Keratinocyte (primary cell): Measurements from ENCODE around the gene TARDBP. TPM values are rescaled to one million over a fixed set of nuclear protein-coding genes. Genes with fewer than 3 reads are reported as not detected.
"Not testable (repeated sequence)": the region's sequence is repeated elsewhere in the genome, so short reads cannot be mapped to it uniquely, and the experiment has no call there.

Source experiments
- DNase-seq: peaks from one replicate; pipeline ENCODE4 v3.0.0-alpha.2; 2011; ENCODE audit warnings: low read depth, missing footprints, low spot score
- FAIRE-seq: peaks from 2 replicates; lab custom pipeline; 2011; peaks lifted over from hg19 to GRCh38; lab: Jason Lieb, UNC
- H2AFZ ChIP-seq: 2 replicates; pipeline ENCODE4 v1.6.0; 2012; ENCODE audit warnings: low read length, control low read depth, inconsistent platforms; ENCODE audit not compliant: control insufficient read depth
- H3K27ac ChIP-seq: 2 replicates; pipeline ENCODE4 v1.5.1; 2011; ENCODE audit warnings: low read length; ENCODE audit not compliant: control insufficient read depth, insufficient read depth
- H3K27me3 ChIP-seq: 3 replicates; pipeline ENCODE4 v1.6.0; 2011; ENCODE audit warnings: low read length; ENCODE audit not compliant: control insufficient read depth, insufficient read depth; ENCODE audit errors: extremely low read depth
- H3K36me3 ChIP-seq, 2 experiments: 2 replicates in 1 of 2; 3 replicates in 1 of 2; pipeline ENCODE4 v1.5.1; 2011; ENCODE audit warnings: low read length in 2 of 2, mild to moderate bottlenecking in 1 of 2; ENCODE audit not compliant: control insufficient read depth in 2 of 2, insufficient read depth in 2 of 2; ENCODE audit errors: extremely low read depth in 1 of 2
- H3K4me1 ChIP-seq: 3 replicates; pipeline ENCODE4 v1.5.1; 2011; ENCODE audit warnings: low read length; ENCODE audit not compliant: control insufficient read depth, insufficient read depth; ENCODE audit errors: extremely low read depth
- H3K4me2 ChIP-seq: 3 replicates; pipeline ENCODE4 v1.6.0; 2011; ENCODE audit warnings: low read depth, low read length; ENCODE audit not compliant: control insufficient read depth, insufficient read depth; ENCODE audit errors: extremely low read depth
- H3K4me3 ChIP-seq, 3 experiments: fragments of 200-600 bp in 1 of 3; sonication (generic) in 1 of 3; 2 replicates in 2 of 3; 3 replicates in 1 of 3; pipeline ENCODE4 v1.5.1; 2011 to 2016; ENCODE audit warnings: low read length in 3 of 3, mild to moderate bottlenecking in 3 of 3, control low read depth in 2 of 3, inconsistent platforms in 1 of 3, low read depth in 1 of 3, mixed read lengths in 1 of 3, mixed run types in 1 of 3, moderate library complexity in 1 of 3; ENCODE audit not compliant: control insufficient read depth in 2 of 3, insufficient read depth in 2 of 3; ENCODE audit errors: extremely low read depth in 1 of 3
- H3K79me2 ChIP-seq: 2 replicates; pipeline ENCODE4 v1.6.0; 2012; ENCODE audit warnings: low read length; ENCODE audit not compliant: control insufficient read depth, insufficient read depth
- H3K9ac ChIP-seq: 3 replicates; pipeline ENCODE4 v1.6.0; 2011; ENCODE audit warnings: low read length; ENCODE audit not compliant: control insufficient read depth, insufficient read depth; ENCODE audit errors: extremely low read depth
- H3K9me1 ChIP-seq: 3 replicates; pipeline ENCODE4 v1.6.0; 2011; ENCODE audit warnings: low read length; ENCODE audit not compliant: control insufficient read depth, insufficient read depth; ENCODE audit errors: extremely low read depth
- H3K9me3 ChIP-seq: 2 replicates; pipeline ENCODE4 v1.5.1; 2012; ENCODE audit warnings: low read depth, low read length; ENCODE audit not compliant: control insufficient read depth
- H4K20me1 ChIP-seq: 3 replicates; pipeline ENCODE4 v1.6.0; 2011; ENCODE audit warnings: low read length; ENCODE audit not compliant: control insufficient read depth, insufficient read depth; ENCODE audit errors: extremely low read depth
- EZH2 ChIP-seq: IDR thresholded peaks from one replicate; pipeline ENCODE4 v1.6.1; 2012; ENCODE audit warnings: inconsistent platforms, mild to moderate bottlenecking, low read length, moderate library complexity
- dilution Hi-C: fragments of 300-500 bp; cut with MboI; formaldehyde crosslinking; loops from one replicate; pipeline ENCODE4 v1.7.0; 2020; ENCODE audit warnings: low sequenced_read_pairs; ENCODE audit not compliant: extremely low pct_ligation_motif_present
- polyA plus RNA-seq, 5 experiments: library from polyadenylated mRNA; depleted of rRNA in 3 of 5; stranded (reverse) in 3 of 5; stranded (forward) in 1 of 5; unstranded in 1 of 5; fragments of >200 nt; gene quantifications; 1 replicate in 1 of 5; 2 replicates in 3 of 5; 3 replicates in 1 of 5; pipeline versions ENCODE4 v1.2.1 to v1.2.3, GENCODE V29; 2011 to 2012; ENCODE audit warnings: missing spikeins in 2 of 5, low read depth in 1 of 5, low replicate concordance in 1 of 5
- TF ChIP-seq, protein P1 (sequence below), 3 experiments: IDR thresholded peaks in 1 of 3; conservative IDR thresholded peaks in 1 of 3; optimal IDR thresholded peaks in 1 of 3; 2 replicates in 2 of 3; 3 replicates in 1 of 3; pipeline versions ENCODE3 to v1.5.1; 2011; ENCODE audit warnings: low read length in 3 of 3, mild to moderate bottlenecking in 3 of 3, moderate library complexity in 2 of 3, control low read depth in 1 of 3, inconsistent platforms in 1 of 3; ENCODE audit not compliant: insufficient read depth in 2 of 3; ENCODE audit errors: extremely low read depth in 1 of 3

TARDBP gene
- polyA plus RNA-seq, 1 donor (not counting 4 experiments of a cell fraction or from before 2014, with no cell fraction given): 177 TPM

DNA sequence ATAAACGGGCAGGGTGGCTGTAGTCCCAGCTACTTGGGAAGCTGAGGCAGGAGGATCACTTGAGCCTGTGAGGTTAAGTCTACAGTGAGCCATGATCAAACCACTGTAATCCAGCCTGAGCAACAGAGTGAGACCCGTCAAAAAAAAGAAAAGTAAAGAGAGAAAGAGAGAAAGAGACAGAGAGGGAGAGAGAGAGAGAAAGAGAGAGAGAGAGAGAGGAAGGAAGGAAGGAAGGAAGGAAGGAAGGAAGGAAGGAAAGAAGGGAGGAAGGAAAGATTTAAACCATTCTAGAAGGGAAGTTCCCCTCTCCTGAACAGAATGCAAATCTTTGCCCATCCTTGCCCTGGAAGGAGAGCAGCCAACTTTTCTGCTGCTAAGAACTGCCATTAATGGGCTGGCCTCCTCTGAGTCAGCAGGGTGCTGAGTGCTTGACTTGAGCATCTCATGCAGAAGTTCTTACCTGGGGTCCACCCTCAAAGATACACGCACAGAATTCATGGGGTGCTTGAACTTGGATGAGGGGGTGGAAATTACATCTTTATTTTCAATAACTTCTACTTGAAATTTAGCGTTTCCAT is 24.5 kb upstream of the TARDBP start:
- Histone ChIP-seq H3K4me3 (no peak overlapping the region), H3K79me2 (no peaks in the 10 kb centered on the region), H3K9me3 (no peaks in the 10 kb centered on the region), H4K20me1 (no peaks in the 10 kb centered on the region), H2AFZ (no peak overlapping the region), H3K36me3 (no peaks in the 10 kb centered on the region), H3K27ac (no peak overlapping the region), H3K9ac (no peak overlapping the region), H3K4me1 (no peaks in the 10 kb centered on the region), H3K9me1 (no peaks in the 10 kb centered on the region), H3K4me2 (no peak overlapping the region), H3K27me3 (no peaks in the 10 kb centered on the region)
- no peak for FAIRE-seq
- TF ChIP-seq, protein P1, sequence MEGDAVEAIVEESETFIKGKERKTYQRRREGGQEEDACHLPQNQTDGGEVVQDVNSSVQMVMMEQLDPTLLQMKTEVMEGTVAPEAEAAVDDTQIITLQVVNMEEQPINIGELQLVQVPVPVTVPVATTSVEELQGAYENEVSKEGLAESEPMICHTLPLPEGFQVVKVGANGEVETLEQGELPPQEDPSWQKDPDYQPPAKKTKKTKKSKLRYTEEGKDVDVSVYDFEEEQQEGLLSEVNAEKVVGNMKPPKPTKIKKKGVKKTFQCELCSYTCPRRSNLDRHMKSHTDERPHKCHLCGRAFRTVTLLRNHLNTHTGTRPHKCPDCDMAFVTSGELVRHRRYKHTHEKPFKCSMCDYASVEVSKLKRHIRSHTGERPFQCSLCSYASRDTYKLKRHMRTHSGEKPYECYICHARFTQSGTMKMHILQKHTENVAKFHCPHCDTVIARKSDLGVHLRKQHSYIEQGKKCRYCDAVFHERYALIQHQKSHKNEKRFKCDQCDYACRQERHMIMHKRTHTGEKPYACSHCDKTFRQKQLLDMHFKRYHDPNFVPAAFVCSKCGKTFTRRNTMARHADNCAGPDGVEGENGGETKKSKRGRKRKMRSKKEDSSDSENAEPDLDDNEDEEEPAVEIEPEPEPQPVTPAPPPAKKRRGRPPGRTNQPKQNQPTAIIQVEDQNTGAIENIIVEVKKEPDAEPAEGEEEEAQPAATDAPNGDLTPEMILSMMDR (optimal IDR thresholded peaks at IDR 0.05 in 1 of 3, IDR thresholded peaks at IDR 0.05 in 1 of 3, conservative IDR thresholded peaks at IDR 0.05 in 1 of 3; ENCODE audit: extremely low read depth in 1 of 3, insufficient read depth in 2 of 3, low read length in 3 of 3): no peak
- no peak for TF ChIP-seq EZH2
- no peak for DNase-seq
- dilution Hi-C loops: no loop called here

DNA sequence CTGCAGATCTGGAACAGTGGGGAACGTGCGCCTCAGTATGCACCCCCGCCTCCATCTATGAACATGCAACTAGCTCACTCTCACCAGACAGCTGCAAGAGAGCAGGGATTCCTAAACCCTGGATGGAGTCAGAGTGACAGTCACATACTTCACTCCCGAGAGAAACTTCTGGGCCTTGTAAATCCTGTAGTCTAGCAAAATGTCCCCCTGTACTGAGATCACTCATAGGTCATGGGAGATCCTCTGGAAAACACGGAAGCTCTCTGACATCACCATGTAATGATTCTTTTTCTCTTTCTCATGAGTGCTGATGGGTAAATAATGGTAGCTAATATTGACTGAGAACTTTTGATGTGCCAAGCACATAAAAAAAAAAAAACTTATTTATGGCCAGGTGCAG is 23.4 kb upstream of the TARDBP start:
- DNase-seq (no peak), FAIRE-seq (no peak)
- H3K4me1 ChIP-seq: no peaks in the 10 kb centered on the region
- H3K79me2 ChIP-seq: no peaks in the 10 kb centered on the region
- no peaks in the 10 kb centered on the region for H3K9me3 ChIP-seq
- no peak overlapping the region for H3K9ac ChIP-seq
- H4K20me1 ChIP-seq: no peaks in the 10 kb centered on the region
- dilution Hi-C loops: no loop called here
- no peaks in the 10 kb centered on the region for H3K27me3 ChIP-seq
- H3K9me1 ChIP-seq: no peaks in the 10 kb centered on the region
- H3K36me3 ChIP-seq: no peaks in the 10 kb centered on the region
- H3K27ac ChIP-seq: no peak overlapping the region
- no peak overlapping the region for H2AFZ ChIP-seq
- no peak overlapping the region for H3K4me2 ChIP-seq
- TF ChIP-seq, protein P1 (optimal IDR thresholded peaks at IDR 0.05 in 1 of 3, IDR thresholded peaks at IDR 0.05 in 1 of 3, conservative IDR thresholded peaks at IDR 0.05 in 1 of 3; ENCODE audit: extremely low read depth in 1 of 3, insufficient read depth in 2 of 3, low read length in 3 of 3): no peak
- TF ChIP-seq EZH2: no peak
- H3K4me3 ChIP-seq: no peak overlapping the region

DNA sequence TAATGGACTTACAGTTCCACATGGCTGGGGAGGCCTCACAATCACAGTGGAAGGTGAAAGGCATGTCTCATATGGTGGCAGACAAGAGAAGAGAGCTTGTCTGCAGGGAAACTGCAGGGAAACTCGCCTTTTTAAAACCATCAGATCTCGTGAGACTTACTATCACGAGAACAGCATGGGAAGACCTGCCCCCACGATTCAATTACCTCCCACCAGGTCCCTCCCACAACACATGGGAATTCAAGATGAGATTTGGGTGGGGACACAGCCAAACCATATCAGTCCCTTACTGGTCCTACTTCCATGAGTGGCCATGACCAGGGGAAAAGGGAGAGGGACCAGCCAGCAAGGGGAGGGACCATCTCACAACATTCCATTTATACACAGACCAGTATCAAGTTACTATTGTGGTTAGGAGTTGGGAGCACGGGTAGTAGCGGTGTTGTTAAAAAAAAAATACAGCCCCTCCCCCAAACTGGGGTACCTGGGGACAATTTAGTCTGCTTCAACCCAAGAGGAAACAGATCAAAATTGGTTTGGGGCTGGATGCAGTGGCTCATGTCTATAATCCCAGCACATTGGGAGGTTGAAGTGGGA is 22.4 kb upstream of the TARDBP start:
- H3K9me3 ChIP-seq, H3K27me3 ChIP-seq, H2AFZ ChIP-seq, H3K79me2 ChIP-seq, H4K20me1 ChIP-seq, H3K9ac ChIP-seq, DNase-seq, dilution Hi-C loops, H3K27ac ChIP-seq, H3K4me3 ChIP-seq, H3K4me2 ChIP-seq, H3K9me1 ChIP-seq, FAIRE-seq, H3K36me3 ChIP-seq, H3K4me1 ChIP-seq: not testable (repeated sequence)
